NT2/D1 (cell line): ENCODE measurements around the gene NLGN1.

Experiments used
- DNase-seq: peaks from one replicate; pipeline ENCODE4 v3.0.0-alpha.2; 2011; ENCODE audit warnings: low read depth, low spot score
- H3K27me3 ChIP-seq: 2 replicates; pipeline ENCODE4 v1.6.0; 2011; ENCODE audit warnings: mild to moderate bottlenecking; ENCODE audit not compliant: insufficient read length, insufficient read depth
- H3K36me3 ChIP-seq: 2 replicates; pipeline ENCODE4 v1.6.1; 2011; ENCODE audit warnings: mild to moderate bottlenecking, low read length, mixed read lengths; ENCODE audit not compliant: insufficient read depth, insufficient read length
- H3K4me1 ChIP-seq: 2 replicates; pipeline ENCODE4 v1.5.1; 2011; ENCODE audit not compliant: insufficient read depth, insufficient read length
- H3K4me3 ChIP-seq: 2 replicates; pipeline ENCODE4 v1.5.1; 2011; ENCODE audit warnings: low read depth; ENCODE audit not compliant: insufficient read length
- H3K9ac ChIP-seq: 2 replicates; pipeline ENCODE4 v1.6.0; 2011; ENCODE audit warnings: low read depth; ENCODE audit not compliant: insufficient read length
- H3K9me3 ChIP-seq: 2 replicates; pipeline ENCODE4 v1.5.1; 2011; ENCODE audit warnings: mild to moderate bottlenecking, low read length; ENCODE audit not compliant: insufficient read depth
- SUZ12 ChIP-seq: IDR thresholded peaks from 2 replicates; pipeline ENCODE4 v1.6.1; 2011; ENCODE audit not compliant: insufficient read length, insufficient read depth; ENCODE audit errors: extremely low read depth
- YY1 ChIP-seq: IDR thresholded peaks from 2 replicates; pipeline ENCODE4 v1.6.1; 2011; ENCODE audit not compliant: insufficient read length, insufficient read depth
- ZNF274 ChIP-seq: IDR thresholded peaks from 2 replicates; pipeline ENCODE4 v1.6.1; 2011; ENCODE audit warnings: mild to moderate bottlenecking, low read depth, low read length

Gene NLGN1

DNA sequence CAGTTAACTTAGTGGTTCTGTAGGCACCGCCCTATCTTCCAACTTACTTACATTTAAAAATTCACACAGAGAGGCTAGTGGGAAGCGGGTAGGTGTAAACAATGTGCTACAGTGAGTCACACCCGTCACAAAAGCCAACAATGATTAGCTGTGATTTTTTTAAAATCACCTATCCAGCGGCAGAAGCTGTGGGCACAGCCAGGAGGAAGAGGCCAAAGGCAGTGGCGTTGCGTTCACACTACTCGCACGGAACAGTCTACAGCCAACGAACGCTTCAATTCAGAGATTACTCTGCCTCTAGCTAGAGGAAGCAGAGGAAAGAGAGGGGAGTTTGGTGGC lies 2.5 kb upstream of the NLGN1 start:
- Histone ChIP-seq H3K36me3 (no peaks in the 10 kb centered on the region), H3K27me3 (peaks cover 55% of the 10 kb centered on the region), H3K4me1 (no peaks in the 10 kb centered on the region), H3K4me3 (peak overlapping the region; percentile 82), H3K9ac (peak overlapping the region; percentile 83), H3K9me3 (no peaks in the 10 kb centered on the region)
- DNase-seq: no peak
- TF ChIP-seq ZNF274 (no peak), YY1 (no peak), SUZ12 (no peak)

DNA sequence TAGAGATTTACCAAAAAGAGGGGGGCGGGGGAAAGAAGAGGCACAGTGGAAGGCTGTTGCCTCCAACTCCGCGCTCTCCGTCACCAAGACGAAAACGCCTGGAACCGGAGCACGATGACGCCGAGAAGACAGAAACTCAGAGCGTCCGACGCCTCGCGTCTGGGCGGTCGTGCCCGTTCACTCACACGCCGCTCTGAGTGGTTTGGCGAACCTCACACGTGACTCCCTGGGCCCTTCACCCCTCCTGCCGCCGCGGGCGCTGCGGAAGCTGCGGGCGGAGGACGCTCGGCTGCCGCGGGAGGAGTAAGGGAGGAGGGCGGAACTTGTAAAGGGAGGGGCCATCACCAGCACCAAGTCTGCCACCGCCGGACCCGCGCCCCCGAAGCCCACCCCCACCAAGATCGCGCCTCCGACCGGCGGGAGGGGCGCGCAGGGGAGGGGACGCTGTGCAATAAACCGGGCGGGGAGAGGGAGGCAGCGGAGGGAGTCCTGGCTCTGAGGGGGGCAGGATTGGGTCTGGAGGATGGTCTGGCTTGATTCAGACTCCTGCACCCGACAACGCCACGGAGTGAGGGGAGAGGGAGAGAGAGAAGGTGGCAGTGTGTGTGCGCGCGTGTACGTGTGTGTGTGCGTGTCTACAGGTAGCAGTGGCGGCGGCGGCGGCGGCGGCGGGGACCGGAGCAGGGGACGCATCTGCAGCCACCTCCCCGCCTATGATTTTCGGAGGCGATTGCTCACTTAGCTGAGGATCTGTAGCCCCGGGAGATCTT lies 1.9 kb upstream of the NLGN1 start:
- H3K9me3 ChIP-seq: no peaks in the 10 kb centered on the region
- peak; percentile 77 for DNase-seq
- peaks cover 55% of the 10 kb centered on the region for H3K27me3 ChIP-seq
- peak overlapping the region; percentile 82 for H3K4me3 ChIP-seq
- no peaks in the 10 kb centered on the region for H3K4me1 ChIP-seq
- no peaks in the 10 kb centered on the region for H3K36me3 ChIP-seq
- H3K9ac ChIP-seq: peak overlapping the region; percentile 83
- TF ChIP-seq YY1: no peak

DNA sequence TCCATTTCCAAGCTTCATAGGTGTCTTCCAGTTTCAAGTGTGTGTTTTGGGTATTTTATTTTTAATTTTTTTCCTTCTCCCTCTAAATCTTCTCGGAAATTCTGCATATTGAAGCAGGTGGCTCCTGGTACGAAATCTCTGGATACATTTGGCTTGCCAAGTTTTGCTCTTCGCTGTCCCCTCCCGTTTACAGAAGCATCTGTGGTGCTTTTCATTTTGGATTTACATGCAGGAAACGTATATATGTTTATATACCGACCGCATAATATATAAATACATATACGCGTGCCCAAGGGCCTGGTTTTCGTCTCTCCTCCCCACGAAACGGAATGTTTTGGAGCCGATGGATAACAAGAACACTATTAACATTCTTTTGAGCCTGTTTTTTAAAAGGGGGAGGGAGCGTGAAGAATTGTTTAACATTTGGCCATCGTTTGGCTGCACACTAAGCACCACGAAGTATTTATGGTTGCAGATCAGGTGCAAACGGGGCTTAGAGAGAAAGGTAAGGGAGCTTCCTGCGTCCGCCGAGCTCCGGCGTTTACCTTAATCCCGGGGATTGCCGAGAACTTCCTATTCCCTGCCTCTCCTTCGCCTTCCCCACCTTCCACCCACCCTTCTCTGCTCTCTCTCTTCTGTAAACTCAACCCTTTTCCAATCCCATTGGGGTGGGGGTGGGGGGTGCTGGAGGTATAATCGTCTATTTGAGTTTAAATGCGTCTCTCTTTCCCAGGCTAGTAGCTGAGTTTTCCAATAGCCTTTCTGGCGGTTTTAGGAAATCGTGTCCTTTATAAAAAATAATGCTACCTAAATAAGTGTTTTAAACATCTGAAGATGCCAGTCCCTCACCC lies 1.1 kb upstream of the NLGN1 start:
- Histone ChIP-seq H3K4me3 (peak overlapping the region; percentile 82), H3K4me1 (no peaks in the 10 kb centered on the region), H3K36me3 (no peaks in the 10 kb centered on the region), H3K9ac (peak overlapping the region; percentile 83), H3K27me3 (peaks cover 55% of the 10 kb centered on the region), H3K9me3 (no peaks in the 10 kb centered on the region)
- TF ChIP-seq SUZ12: no peak
- no peak for TF ChIP-seq ZNF274
- TF ChIP-seq YY1: no peak
- DNase-seq: no peak

DNA sequence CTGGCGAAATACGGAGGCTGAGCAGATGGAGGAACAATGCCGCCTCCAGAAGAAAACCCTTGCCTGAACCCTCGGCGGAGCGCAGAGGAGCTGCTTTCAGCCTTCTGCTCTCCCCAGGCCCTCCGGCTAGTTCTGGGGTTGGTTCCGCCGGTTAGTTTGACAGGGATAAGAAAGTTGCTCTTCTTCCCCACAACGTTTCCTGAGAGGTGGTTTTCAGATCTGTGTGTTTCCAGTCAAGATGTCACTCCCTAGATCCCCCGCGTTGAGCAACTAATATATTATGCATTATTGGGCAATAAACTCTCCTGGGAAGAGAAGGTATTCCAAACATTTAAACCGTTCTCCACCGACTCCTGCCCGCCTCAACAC lies 551 bp downstream of the NLGN1 start:
- Histone ChIP-seq H3K36me3 (no peaks in the 10 kb centered on the region), H3K9me3 (no peaks in the 10 kb centered on the region), H3K4me3 (peak overlapping the region; percentile 82), H3K27me3 (peaks cover 55% of the 10 kb centered on the region), H3K9ac (peak overlapping the region; percentile 90), H3K4me1 (no peaks in the 10 kb centered on the region)
- DNase-seq: no peak
- no peak for TF ChIP-seq YY1

DNA sequence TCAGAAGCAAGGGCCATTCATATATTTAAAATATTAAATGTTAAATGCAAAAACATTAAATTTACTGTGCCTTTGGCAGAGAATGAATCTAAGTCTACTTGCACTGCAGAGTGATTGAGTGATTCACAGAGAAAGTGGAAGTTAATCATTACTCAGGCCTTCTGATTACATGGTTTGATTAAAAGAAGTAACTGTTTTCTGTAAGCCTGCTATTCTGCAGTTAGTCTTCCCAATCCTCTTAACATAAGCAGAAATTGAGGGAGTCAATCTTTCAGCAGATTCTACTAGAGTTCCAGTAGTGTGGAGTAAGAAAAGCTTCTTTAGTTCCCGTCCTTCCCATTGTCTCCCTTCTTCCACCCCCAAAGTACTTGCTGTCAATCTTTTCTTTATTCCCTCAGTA lies 1.5 kb downstream of the NLGN1 start:
- TF ChIP-seq YY1: no peak
- no peak for TF ChIP-seq SUZ12
- Histone ChIP-seq H3K27me3 (peaks cover 49% of the 10 kb centered on the region), H3K9me3 (no peaks in the 10 kb centered on the region), H3K9ac (no peak overlapping the region), H3K4me1 (no peaks in the 10 kb centered on the region), H3K36me3 (no peaks in the 10 kb centered on the region), H3K4me3 (no peak overlapping the region)
- DNase-seq: no peak

DNA sequence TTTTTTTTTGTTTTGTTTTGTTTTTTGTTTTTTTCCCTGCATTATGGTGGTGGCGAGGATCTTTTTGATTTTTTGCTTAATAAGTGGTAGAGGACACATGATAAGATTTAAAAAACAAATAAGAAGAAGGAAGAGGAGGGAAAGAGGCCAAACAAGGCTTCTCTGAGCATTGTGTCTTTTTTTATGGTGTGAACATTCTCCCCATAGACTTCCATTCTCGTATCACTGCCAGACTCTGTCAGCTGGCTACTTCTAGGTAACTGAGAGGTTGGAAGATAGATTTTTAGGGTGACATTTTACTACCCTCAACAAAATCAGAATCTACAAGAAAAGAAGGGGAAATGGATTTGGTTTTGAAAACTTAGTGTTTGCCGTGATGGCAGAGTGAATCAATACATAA lies 3.8 kb downstream of the NLGN1 start:
- H3K9ac ChIP-seq: no peak overlapping the region
- H3K27me3 ChIP-seq: peaks cover 26% of the 10 kb centered on the region
- no peaks in the 10 kb centered on the region for H3K4me1 ChIP-seq
- H3K4me3 ChIP-seq: no peak overlapping the region
- DNase-seq: no peak
- H3K9me3 ChIP-seq: no peaks in the 10 kb centered on the region
- no peaks in the 10 kb centered on the region for H3K36me3 ChIP-seq
- TF ChIP-seq SUZ12 (no peak), ZNF274 (no peak), YY1 (no peak)

DNA sequence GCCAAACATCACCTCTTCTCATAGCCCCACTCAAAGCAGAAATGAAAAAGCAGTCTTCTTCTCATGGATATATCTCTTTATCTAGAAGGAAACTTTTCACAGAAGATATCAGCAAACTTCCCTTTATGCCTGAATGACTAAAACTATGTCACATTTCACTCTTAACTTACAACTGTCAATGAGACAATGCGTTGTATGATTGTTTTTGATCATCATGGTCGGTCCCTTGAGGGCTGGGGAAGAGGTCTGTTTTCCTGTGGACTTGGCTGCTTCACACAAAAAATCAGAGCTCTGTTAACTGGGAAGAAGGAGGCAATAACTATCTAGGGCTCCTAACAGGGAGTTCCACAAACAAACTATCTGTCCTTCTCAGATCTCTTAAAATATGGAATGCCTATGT lies 5.1 kb downstream of the NLGN1 start:
- no peaks in the 10 kb centered on the region for H3K36me3 ChIP-seq
- TF ChIP-seq SUZ12 (no peak), ZNF274 (no peak), YY1 (no peak)
- no peak overlapping the region for H3K9ac ChIP-seq
- no peak overlapping the region for H3K4me3 ChIP-seq
- H3K9me3 ChIP-seq: no peaks in the 10 kb centered on the region
- peaks cover 14% of the 10 kb centered on the region for H3K27me3 ChIP-seq
- no peak for DNase-seq
- no peaks in the 10 kb centered on the region for H3K4me1 ChIP-seq

DNA sequence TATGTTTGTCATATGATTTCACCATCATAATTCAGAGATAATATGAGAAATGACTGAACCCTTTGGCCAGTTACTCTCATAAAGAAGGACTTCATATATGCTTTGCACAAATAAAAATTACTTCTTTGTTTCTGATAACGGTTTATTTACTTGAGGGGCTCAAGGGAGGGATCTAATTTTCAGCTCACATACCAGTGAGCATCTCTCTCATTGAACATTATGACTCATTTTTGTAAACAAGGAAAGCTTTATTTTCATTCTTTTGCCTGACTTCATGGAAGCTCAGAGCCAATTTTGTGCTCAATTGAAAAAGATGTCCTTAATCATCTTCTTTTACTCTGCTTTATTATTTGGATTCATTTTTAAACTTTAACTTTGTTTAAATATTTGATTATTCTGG lies 5.8 kb downstream of the NLGN1 start:
- Histone ChIP-seq H3K9me3 (no peaks in the 10 kb centered on the region), H3K36me3 (no peaks in the 10 kb centered on the region), H3K4me3 (no peak overlapping the region), H3K4me1 (no peaks in the 10 kb centered on the region), H3K9ac (no peak overlapping the region), H3K27me3 (peaks cover 11% of the 10 kb centered on the region)
- TF ChIP-seq YY1 (no peak), SUZ12 (no peak), ZNF274 (no peak)
- DNase-seq: no peak
